ENCODE measurements around the gene TTC13. TPM values are rescaled to one million over a fixed set of nuclear protein-coding genes. Genes with fewer than 3 reads are reported as not detected.

Gene TTC13
- total RNA-seq, 1 donor from 2014 or later, result 20.7 TPM

DNA sequence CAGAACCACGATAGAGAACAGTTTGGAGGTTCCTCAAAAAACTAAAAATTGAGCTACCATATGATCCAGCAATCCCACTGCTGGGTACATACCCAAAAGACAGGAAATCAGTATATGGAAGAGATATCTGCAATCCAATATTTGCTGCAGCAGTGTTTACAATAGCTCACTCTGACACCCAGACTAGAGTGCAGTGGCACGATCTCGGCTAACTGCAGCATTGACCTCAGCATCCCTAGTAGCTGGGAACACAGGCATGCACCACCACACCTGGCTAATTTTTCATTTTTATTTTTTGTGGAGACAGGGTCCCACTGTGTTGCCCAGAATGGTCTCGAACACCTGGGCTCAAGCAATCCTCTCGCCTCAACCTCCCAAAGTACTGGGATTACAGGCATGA lies 13.1 kb downstream of the TTC13 start:
- Mint-ChIP-seq H3K4me1 (ENCODE audit: low read depth) (peaks cover 13% of the 10 kb centered on the region), H3K36me3 (ENCODE audit: low read depth) (peaks cover 8% of the 10 kb centered on the region), H3K4me3 (no peak overlapping the region), H3K9me3 (no peaks in the 10 kb centered on the region), H3K27ac (no peak overlapping the region), H3K27me3 (ENCODE audit: insufficient read depth) (no peaks in the 10 kb centered on the region)
- no peak for DNase-seq (ENCODE audit: low spot score)
- intact Hi-C loops (cut with micrococcal nuclease), result no loop called here

DNA sequence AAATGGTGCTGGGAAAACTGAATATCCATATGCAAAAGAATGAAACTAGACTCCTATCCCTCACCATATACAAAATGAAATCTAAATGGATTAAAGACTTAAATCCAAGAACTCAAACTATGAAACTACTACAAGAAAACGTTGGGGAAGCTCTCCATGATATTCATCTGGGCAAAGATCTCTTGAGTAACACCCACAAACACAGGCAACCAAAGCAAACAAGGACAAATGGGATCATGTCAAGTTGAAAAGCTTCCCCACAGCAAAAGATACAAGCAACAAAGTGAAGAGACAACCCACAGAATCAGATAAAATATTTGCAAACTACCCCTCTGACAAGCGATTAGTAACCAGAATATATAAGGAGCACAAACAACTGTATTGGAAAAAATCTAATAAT lies 13.8 kb downstream of the TTC13 start:
- no peak for DNase-seq (ENCODE audit: low spot score)
- no peaks in the 10 kb centered on the region for H3K9me3 Mint-ChIP-seq
- H3K27ac Mint-ChIP-seq, result no peak overlapping the region
- intact Hi-C loops (cut with micrococcal nuclease), result no loop called here
- no peak overlapping the region for H3K4me3 Mint-ChIP-seq
- no peaks in the 10 kb centered on the region for H3K27me3 Mint-ChIP-seq (ENCODE audit: insufficient read depth)
- H3K36me3 Mint-ChIP-seq (ENCODE audit: low read depth), result peaks cover 7% of the 10 kb centered on the region
- H3K4me1 Mint-ChIP-seq (ENCODE audit: low read depth), result peaks cover 10% of the 10 kb centered on the region

DNA sequence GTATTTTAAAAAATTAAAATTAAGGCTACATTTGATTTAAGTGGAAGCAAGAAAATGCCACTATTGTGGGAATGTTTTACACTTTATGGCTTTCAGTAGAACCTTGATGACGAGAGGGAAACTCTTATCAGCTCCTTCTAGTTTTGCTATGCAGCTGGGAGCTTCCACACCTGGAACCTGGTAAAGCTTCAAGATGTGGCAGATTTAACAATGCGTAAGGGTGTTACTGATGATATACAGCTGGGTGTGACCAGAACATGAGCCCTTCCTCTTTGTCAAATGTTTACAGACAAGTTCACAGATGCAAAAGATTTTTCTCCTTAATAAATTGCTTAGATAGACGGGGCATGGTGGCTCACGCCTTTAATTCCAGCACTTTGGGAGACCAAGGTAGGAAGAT lies 20.3 kb downstream of the TTC13 start:
- intact Hi-C loops (cut with micrococcal nuclease), result no loop called here
- H3K36me3 Mint-ChIP-seq (ENCODE audit: low read depth), result peaks cover 21% of the 10 kb centered on the region
- H3K27me3 Mint-ChIP-seq (ENCODE audit: insufficient read depth), result no peaks in the 10 kb centered on the region

DNA sequence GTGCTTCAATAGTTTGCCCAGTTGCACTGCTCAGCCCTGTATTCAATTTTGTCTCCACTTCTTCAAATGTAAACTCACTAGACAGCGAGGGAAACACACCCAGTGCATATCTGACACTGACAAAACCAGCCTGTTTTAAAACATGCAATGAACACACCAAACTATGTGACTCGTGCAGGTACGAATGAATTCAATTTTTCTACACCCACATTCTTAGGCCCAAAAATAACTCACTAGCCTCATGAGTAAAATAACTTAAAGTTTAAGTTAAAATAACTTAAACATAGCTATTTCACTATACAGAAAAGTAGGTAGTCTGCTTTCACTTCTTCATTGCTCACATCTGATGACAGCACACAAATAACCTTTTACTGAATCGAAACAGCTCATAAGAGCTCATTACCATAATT lies 21.1 kb downstream of the TTC13 start:
- peaks cover 23% of the 10 kb centered on the region for H3K36me3 Mint-ChIP-seq (ENCODE audit: low read depth)
- no peak overlapping the region for H3K27ac Mint-ChIP-seq
- H3K9me3 Mint-ChIP-seq, result no peaks in the 10 kb centered on the region
- no peak overlapping the region for H3K4me3 Mint-ChIP-seq
- intact Hi-C loops (cut with micrococcal nuclease), result no loop called here
- H3K27me3 Mint-ChIP-seq (ENCODE audit: insufficient read depth), result no peaks in the 10 kb centered on the region
- no peak for DNase-seq (ENCODE audit: low spot score)
- H3K4me1 Mint-ChIP-seq (ENCODE audit: low read depth), result peaks cover 5% of the 10 kb centered on the region

More for the DNA sequence above, 20.3 kb downstream of the TTC13 start:
- no peak for DNase-seq (ENCODE audit: low spot score)
- Mint-ChIP-seq H3K27ac (no peak overlapping the region), H3K9me3 (no peaks in the 10 kb centered on the region), H3K4me1 (ENCODE audit: low read depth) (peaks cover 7% of the 10 kb centered on the region), H3K4me3 (no peak overlapping the region)

DNA sequence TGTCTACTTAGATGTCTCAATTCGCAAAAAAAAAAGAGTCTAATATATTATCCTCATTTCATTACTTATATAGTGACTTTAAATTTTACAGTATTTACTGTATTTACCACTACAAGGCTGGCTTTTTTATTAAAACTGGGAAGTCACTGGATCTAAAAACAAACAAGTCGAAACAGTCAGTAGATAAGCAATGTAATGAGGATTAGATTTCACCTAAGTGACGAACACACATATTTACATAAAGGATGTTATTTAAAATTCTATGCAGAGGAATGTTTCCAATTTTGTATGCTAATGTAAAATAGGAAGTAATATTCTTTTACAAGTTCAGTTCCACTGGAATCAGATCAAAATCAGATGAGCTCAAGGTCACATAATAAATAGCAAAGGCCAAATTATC lies 28.3 kb downstream of the TTC13 start:
- Mint-ChIP-seq H3K27ac (no peak overlapping the region), H3K4me1 (ENCODE audit: low read depth) (no peaks in the 10 kb centered on the region), H3K9me3 (no peaks in the 10 kb centered on the region), H3K36me3 (ENCODE audit: low read depth) (peaks cover 13% of the 10 kb centered on the region), H3K27me3 (ENCODE audit: insufficient read depth) (no peaks in the 10 kb centered on the region), H3K4me3 (no peak overlapping the region)
- DNase-seq (ENCODE audit: low spot score), result no peak
- intact Hi-C loops (cut with micrococcal nuclease), result no loop called here

DNA sequence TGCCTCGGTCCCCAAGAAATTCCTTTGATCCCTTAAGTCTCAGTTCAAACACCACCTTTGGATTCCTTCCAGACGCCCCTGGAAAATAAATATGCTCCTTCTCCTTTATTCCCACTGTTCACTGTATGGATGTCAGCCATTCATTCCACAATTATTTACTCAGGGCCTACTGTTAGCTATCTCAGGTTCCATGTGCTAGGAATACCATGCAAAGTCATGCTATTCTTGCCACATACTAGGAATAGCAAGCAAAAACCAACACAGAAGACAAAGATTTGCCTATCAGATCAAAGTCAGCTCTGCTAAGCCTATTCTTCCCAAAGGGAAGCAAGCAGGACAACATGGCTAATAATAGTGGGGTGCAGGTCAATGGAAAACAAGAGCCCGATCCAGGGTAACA lies 29.8 kb downstream of the TTC13 start:
- Mint-ChIP-seq H3K4me3 (no peak overlapping the region), H3K9me3 (no peaks in the 10 kb centered on the region), H3K27me3 (ENCODE audit: insufficient read depth) (no peaks in the 10 kb centered on the region), H3K27ac (no peak overlapping the region), H3K4me1 (ENCODE audit: low read depth) (no peaks in the 10 kb centered on the region), H3K36me3 (ENCODE audit: low read depth) (peaks cover 19% of the 10 kb centered on the region)
- no peak for DNase-seq (ENCODE audit: low spot score)
- intact Hi-C loops (cut with micrococcal nuclease), result no loop called here

DNA sequence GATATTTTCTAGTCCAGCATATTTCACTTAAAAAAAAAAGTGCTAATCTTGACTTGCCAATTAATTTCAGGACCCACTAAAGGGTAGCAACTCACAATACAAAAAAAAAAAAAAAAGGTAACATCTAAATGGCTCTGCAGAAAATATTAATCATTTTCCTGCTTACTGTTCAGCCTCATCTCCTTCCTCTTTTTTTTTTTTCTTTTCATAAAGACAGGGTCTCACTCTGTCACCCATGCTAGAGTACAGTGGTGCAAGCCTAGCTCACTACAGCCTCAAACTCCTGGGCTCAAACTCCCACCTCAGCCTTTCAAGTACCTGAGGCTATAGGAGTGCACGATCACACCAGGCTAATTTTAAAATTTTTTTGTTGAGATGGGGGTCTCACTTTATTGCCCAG lies 30.4 kb downstream of the TTC13 start:
- no peak overlapping the region for H3K27ac Mint-ChIP-seq

DNA sequence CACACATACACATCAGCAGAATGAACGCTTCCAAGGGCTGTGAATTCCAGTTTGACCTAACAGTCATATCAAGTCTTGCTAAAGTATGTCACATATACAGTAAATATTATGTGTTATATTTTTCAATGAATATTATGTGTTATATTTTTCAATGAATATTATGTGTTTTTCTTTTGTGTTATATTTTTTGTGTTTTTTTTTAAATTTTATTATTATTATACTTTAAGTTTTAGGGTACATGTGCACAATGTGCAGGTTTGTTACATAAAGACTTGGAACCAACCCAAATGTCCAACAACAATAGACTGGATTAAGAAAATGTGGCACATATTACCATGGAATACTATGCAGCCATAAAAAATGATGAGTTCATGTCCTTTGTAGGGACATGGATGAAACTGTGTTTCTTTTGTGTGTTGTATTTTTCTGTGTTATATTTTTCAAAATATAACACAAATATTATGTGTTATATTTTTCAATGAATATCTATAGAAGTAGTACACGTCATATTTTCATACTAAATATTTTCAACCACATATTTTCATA lies 35.5 kb downstream of the TTC13 start:
- Mint-ChIP-seq H3K27ac (no peak overlapping the region), H3K9me3 (no peaks in the 10 kb centered on the region), H3K4me1 (ENCODE audit: low read depth) (no peaks in the 10 kb centered on the region), H3K36me3 (ENCODE audit: low read depth) (peaks cover 29% of the 10 kb centered on the region), H3K27me3 (ENCODE audit: insufficient read depth) (no peaks in the 10 kb centered on the region), H3K4me3 (no peak overlapping the region)
- intact Hi-C loops (cut with micrococcal nuclease), result no loop called here
- DNase-seq (ENCODE audit: low spot score), result no peak

More for the DNA sequence above, 30.4 kb downstream of the TTC13 start:
- intact Hi-C loops (cut with micrococcal nuclease), result no loop called here
- Mint-ChIP-seq H3K4me1 (ENCODE audit: low read depth) (no peaks in the 10 kb centered on the region), H3K9me3 (no peaks in the 10 kb centered on the region), H3K36me3 (ENCODE audit: low read depth) (peaks cover 14% of the 10 kb centered on the region), H3K27me3 (ENCODE audit: insufficient read depth) (no peaks in the 10 kb centered on the region), H3K4me3 (no peak overlapping the region)
- DNase-seq (ENCODE audit: low spot score), result no peak

DNA sequence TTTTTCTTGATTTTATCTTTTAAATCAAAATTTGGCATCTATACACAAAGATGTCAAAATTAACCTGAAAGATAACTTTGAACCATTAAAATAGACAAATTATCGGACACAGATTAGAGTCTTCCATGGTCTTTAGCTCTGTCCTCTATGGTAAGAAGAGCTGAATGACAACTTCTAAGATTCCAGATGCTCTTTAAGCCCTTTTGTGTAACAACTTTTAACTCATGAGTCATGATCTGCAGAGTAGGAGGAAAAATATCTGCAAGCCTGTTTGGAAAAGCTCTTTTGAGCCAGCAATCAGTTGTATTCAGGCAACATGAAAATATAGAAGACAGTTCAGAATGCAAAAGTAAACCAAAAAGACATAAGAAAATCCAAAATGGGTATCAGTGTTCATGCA lies 37.8 kb downstream of the TTC13 start:
- Mint-ChIP-seq H3K9me3 (no peaks in the 10 kb centered on the region), H3K4me1 (ENCODE audit: low read depth) (peaks cover 5% of the 10 kb centered on the region), H3K4me3 (no peak overlapping the region), H3K27me3 (ENCODE audit: insufficient read depth) (no peaks in the 10 kb centered on the region), H3K27ac (no peak overlapping the region), H3K36me3 (ENCODE audit: low read depth) (peaks cover 29% of the 10 kb centered on the region)
- no peak for DNase-seq (ENCODE audit: low spot score)
- intact Hi-C loops (cut with micrococcal nuclease), result no loop called here

DNA sequence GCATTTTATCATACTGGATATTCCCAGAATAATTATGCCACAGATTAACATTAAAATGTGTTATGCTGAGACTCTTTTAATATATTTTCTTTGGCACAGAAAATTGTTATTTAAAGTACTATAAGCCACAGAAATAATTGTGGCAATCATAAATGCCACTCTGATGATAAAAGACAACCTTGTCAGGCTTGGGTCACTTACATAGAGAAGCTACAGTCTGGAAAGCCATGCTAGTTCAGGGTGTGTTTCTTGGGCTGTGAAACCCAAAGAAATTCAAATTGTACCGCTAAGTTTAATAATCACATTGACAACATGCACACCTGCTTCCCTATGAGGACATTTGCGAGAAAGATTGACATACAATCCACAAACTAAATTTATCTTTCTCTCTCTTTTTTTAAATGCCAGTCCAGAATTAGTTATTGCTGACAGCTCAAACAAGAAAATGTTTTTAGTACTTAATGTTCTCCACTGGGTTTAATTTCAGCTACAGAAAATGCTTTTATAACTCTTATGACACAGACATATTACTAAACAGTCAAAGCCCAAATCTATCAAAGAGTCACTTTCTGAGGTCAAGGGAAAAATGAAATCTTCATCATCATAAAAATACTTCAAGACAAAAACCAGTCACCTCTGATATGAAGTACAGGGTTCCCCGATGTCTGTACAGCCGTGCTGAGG lies 38.7 kb downstream of the TTC13 start:
- H3K27ac Mint-ChIP-seq, result no peak overlapping the region
- intact Hi-C loops (cut with micrococcal nuclease), result no loop called here
- no peaks in the 10 kb centered on the region for H3K9me3 Mint-ChIP-seq
- no peaks in the 10 kb centered on the region for H3K27me3 Mint-ChIP-seq (ENCODE audit: insufficient read depth)
- H3K4me3 Mint-ChIP-seq, result no peak overlapping the region
- DNase-seq (ENCODE audit: low spot score), result no peak
- H3K36me3 Mint-ChIP-seq (ENCODE audit: low read depth), result peaks cover 30% of the 10 kb centered on the region
- peaks cover 5% of the 10 kb centered on the region for H3K4me1 Mint-ChIP-seq (ENCODE audit: low read depth)

DNA sequence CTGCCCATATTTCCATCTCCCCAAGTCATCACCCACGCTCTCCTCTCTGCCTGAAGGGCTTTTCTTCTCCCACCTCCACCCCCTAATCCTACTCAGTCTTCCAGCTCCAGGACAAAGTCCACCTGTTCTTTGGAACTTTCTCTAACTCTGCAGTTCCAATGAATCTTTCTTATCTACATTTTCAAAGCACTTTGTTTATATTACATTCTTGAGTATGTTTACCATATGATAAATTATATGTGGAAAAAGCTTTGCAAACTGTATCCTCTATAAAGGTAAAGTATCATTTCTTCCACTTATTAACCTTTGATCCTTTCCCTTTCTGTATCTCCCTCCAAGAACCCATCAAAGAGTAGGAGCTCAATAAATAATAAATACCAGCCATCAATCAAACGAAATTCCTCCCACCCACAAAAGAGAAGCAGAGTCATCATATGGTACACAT lies 39.7 kb downstream of the TTC13 start:
- H3K27me3 Mint-ChIP-seq (ENCODE audit: insufficient read depth), result no peaks in the 10 kb centered on the region
- intact Hi-C loops (cut with micrococcal nuclease), result no loop called here
- peaks cover 27% of the 10 kb centered on the region for H3K36me3 Mint-ChIP-seq (ENCODE audit: low read depth)
- no peak overlapping the region for H3K27ac Mint-ChIP-seq
- H3K4me3 Mint-ChIP-seq, result no peak overlapping the region
- H3K9me3 Mint-ChIP-seq, result no peaks in the 10 kb centered on the region
- no peak for DNase-seq (ENCODE audit: low spot score)
- H3K4me1 Mint-ChIP-seq (ENCODE audit: low read depth), result peaks cover 5% of the 10 kb centered on the region

DNA sequence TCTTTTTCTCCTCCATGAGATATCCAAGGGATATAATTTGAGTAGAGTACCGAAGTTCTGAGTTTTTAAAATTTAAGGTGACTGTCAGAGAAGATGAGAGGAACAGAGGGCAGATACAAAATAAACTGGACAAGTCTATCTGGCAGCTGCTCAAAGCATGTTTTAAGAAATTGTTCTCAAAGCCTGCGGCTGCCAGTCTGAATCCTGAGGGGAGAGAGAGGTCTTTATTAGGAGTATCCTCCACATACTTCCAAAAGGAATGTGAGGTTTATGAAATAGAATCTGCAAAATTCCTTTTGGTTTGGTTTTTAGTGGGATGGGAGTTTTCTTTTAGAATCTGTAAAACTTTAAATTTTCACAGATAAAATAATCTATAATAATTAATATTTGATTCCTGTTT lies 41.3 kb downstream of the TTC13 start:
- DNase-seq (ENCODE audit: low spot score), result no peak
- Mint-ChIP-seq H3K27me3 (ENCODE audit: insufficient read depth) (no peaks in the 10 kb centered on the region), H3K4me1 (ENCODE audit: low read depth) (peaks cover 5% of the 10 kb centered on the region), H3K9me3 (no peaks in the 10 kb centered on the region), H3K4me3 (no peak overlapping the region), H3K27ac (no peak overlapping the region), H3K36me3 (ENCODE audit: low read depth) (peaks cover 28% of the 10 kb centered on the region)
- intact Hi-C loops (cut with micrococcal nuclease), result no loop called here

DNA sequence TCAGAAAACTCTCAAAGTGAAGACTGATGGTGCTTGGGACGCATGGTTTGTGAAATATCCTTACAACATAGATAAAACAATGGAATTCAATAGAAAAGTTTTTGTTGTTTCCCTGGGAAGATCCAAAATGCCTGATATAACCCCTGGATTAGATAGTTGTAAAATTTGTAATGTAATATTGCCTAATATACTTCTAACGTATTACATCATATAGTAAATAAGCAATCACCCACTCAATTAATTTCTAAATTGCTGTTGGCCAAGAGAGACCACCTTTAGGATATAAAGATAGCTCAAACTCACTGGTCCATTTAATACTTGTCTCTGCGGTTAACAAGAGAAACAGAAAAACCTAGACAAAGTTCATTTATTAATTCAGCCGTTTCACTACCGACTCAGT lies 42.2 kb downstream of the TTC13 start:
- Mint-ChIP-seq H3K27me3 (ENCODE audit: insufficient read depth) (no peaks in the 10 kb centered on the region), H3K9me3 (no peaks in the 10 kb centered on the region), H3K27ac (no peak overlapping the region), H3K36me3 (ENCODE audit: low read depth) (peaks cover 28% of the 10 kb centered on the region), H3K4me3 (no peak overlapping the region), H3K4me1 (ENCODE audit: low read depth) (peaks cover 5% of the 10 kb centered on the region)
- intact Hi-C loops (cut with micrococcal nuclease), result no loop called here
- no peak for DNase-seq (ENCODE audit: low spot score)

DNA sequence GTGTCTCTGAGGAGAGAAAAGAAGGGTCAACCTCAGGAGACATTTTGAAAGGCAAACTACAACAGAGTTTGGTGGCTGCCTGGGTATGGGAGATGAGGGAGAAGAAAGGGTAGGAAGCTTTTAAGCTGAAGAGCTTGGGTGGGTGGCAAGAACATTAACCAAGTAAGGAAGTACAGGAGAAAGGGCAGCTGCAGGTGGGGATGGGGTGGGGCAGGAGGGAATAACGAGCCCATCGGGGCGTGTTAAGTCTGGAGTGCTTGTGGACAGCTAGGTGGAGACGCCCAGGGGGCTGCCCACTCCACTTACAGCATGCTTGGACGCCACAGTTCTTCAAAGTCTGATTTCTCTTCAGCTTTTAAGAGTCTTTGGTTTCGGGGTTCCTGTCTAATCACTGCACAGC lies 42.8 kb downstream of the TTC13 start:
- no peaks in the 10 kb centered on the region for H3K9me3 Mint-ChIP-seq
- H3K27ac Mint-ChIP-seq, result no peak overlapping the region
- no peak overlapping the region for H3K4me3 Mint-ChIP-seq
- H3K36me3 Mint-ChIP-seq (ENCODE audit: low read depth), result peaks cover 29% of the 10 kb centered on the region
- intact Hi-C loops (cut with micrococcal nuclease), result no loop called here
- H3K4me1 Mint-ChIP-seq (ENCODE audit: low read depth), result peaks cover 5% of the 10 kb centered on the region
- DNase-seq (ENCODE audit: low spot score), result no peak
- no peaks in the 10 kb centered on the region for H3K27me3 Mint-ChIP-seq (ENCODE audit: insufficient read depth)
